ENCODE measurements around the gene ZNF407.

The ZNF407 gene

DNA sequence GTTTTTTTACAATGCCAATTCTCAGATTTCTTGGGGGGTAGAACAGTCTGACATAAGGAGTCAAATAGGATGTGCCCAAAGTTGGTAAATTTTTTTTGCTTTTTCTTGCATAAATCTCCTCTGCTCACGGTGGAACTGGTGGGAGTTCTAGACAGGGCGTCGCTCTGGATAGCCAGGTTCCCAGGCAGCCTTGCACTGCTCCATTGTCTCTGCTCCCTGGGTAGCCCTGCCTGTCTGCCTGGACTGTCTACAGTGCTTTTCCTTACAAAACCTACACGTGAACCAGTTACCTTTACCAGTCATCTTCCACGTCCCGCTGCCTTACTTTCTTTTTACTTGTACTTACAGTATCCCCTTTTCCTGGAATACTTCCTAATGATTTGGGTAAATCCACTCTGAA is 117.1 kb downstream of the ZNF407 start:
- Histone ChIP-seq H3K27me3 (ENCODE audit: insufficient read depth, poor library complexity, severe bottlenecking) (no peaks in the 10 kb centered on the region), H3K4me3 (replicated peaks; ENCODE audit: insufficient read depth, low read length) (no peak overlapping the region), H3K27ac (replicated peaks) (no peak overlapping the region)
- TF ChIP-seq GABPA (IDR thresholded peaks at IDR 0.05; ENCODE audit: low read depth): no peak
- TF ChIP-seq, protein P1, sequence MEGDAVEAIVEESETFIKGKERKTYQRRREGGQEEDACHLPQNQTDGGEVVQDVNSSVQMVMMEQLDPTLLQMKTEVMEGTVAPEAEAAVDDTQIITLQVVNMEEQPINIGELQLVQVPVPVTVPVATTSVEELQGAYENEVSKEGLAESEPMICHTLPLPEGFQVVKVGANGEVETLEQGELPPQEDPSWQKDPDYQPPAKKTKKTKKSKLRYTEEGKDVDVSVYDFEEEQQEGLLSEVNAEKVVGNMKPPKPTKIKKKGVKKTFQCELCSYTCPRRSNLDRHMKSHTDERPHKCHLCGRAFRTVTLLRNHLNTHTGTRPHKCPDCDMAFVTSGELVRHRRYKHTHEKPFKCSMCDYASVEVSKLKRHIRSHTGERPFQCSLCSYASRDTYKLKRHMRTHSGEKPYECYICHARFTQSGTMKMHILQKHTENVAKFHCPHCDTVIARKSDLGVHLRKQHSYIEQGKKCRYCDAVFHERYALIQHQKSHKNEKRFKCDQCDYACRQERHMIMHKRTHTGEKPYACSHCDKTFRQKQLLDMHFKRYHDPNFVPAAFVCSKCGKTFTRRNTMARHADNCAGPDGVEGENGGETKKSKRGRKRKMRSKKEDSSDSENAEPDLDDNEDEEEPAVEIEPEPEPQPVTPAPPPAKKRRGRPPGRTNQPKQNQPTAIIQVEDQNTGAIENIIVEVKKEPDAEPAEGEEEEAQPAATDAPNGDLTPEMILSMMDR (IDR thresholded peaks at IDR 0.05; ENCODE audit: insufficient read depth, low read length): no peak
- TF ChIP-seq, protein P2, sequence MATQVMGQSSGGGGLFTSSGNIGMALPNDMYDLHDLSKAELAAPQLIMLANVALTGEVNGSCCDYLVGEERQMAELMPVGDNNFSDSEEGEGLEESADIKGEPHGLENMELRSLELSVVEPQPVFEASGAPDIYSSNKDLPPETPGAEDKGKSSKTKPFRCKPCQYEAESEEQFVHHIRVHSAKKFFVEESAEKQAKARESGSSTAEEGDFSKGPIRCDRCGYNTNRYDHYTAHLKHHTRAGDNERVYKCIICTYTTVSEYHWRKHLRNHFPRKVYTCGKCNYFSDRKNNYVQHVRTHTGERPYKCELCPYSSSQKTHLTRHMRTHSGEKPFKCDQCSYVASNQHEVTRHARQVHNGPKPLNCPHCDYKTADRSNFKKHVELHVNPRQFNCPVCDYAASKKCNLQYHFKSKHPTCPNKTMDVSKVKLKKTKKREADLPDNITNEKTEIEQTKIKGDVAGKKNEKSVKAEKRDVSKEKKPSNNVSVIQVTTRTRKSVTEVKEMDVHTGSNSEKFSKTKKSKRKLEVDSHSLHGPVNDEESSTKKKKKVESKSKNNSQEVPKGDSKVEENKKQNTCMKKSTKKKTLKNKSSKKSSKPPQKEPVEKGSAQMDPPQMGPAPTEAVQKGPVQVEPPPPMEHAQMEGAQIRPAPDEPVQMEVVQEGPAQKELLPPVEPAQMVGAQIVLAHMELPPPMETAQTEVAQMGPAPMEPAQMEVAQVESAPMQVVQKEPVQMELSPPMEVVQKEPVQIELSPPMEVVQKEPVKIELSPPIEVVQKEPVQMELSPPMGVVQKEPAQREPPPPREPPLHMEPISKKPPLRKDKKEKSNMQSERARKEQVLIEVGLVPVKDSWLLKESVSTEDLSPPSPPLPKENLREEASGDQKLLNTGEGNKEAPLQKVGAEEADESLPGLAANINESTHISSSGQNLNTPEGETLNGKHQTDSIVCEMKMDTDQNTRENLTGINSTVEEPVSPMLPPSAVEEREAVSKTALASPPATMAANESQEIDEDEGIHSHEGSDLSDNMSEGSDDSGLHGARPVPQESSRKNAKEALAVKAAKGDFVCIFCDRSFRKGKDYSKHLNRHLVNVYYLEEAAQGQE (IDR thresholded peaks at IDR 0.05; ENCODE audit: insufficient replicate concordance, low read depth): no peak
- no peak for TF ChIP-seq SPI1 (IDR thresholded peaks at IDR 0.05; ENCODE audit: borderline replicate concordance, low read depth)
- no peak for TF ChIP-seq POLR2AphosphoS5 (IDR thresholded peaks at IDR 0.05; ENCODE audit: low read depth)
- no peak for DNase-seq (ENCODE audit: low read depth in 1 of 2, low spot score in 1 of 2)

DNA sequence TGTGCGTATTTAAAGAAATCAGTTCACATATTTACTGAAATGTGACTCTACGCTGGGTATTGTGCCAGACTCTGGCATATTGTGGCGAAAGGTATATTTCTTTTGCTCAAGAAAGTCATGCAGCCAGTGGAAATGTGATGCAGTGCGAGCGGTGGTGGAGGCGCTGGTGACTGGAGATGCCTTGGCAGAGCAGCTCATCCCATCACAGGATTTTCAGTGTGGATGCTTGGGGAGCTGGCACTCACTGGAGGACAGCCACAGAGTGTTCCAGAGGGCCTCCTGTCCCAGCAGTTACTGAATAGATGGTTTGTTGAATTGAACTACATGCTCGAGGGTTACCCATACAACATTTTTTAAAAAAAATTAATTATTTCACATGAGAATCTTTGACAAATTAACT is 117.6 kb downstream of the ZNF407 start:
- H3K4me3 ChIP-seq (replicated peaks; ENCODE audit: insufficient read depth, low read length): no peak overlapping the region
- no peak for TF ChIP-seq GABPA (IDR thresholded peaks at IDR 0.05; ENCODE audit: low read depth)
- no peak for TF ChIP-seq POLR2AphosphoS5 (IDR thresholded peaks at IDR 0.05; ENCODE audit: low read depth)
- TF ChIP-seq, protein P2 (IDR thresholded peaks at IDR 0.05; ENCODE audit: insufficient replicate concordance, low read depth): no peak
- no peak for TF ChIP-seq SPI1 (IDR thresholded peaks at IDR 0.05; ENCODE audit: borderline replicate concordance, low read depth)
- TF ChIP-seq, protein P1 (IDR thresholded peaks at IDR 0.05; ENCODE audit: insufficient read depth, low read length): no peak
- H3K27me3 ChIP-seq (ENCODE audit: insufficient read depth, poor library complexity, severe bottlenecking): no peaks in the 10 kb centered on the region
- no peak for DNase-seq (ENCODE audit: low read depth in 1 of 2, low spot score in 1 of 2)
- no peak overlapping the region for H3K27ac ChIP-seq (replicated peaks)

DNA sequence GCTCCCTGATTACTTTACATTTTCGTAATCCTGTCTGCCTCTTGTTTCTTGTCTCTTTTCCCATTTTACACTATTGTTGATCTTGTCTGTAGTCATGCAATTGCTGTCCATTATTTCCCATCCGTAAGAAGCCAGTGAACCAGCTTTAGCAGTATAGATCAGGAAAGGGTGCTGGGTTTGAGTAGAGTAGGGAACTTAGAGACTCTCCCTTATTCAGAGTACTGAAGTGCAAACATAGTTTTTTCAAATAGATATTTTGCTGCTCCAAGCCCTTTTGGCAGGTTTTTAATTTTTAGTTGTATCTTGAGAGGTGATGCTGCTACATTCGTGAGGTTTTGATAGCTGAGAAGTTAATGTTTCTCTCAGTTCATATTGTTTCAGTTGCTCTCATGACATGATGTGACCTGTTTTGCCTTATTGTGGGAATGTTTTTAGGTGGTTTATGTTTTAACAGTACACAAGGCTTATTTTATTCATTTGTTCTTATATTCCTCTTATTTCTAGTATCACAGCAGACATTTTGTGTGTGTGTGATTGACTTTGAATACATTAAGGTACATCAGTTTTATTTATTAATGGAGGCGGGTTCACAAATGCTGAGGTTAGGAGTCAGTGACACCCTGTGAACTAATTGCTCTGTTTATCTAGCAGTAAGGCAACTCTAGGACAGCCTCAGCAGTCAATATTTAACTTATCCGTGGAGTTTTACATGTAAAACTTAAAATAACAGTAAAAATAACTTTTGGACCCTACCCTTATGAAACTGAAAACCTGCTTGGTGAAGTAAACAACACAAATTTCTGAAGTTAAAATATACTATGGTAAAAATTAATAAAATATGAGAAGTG is 118.4 kb downstream of the ZNF407 start:
- no peaks in the 10 kb centered on the region for H3K27me3 ChIP-seq (ENCODE audit: insufficient read depth, poor library complexity, severe bottlenecking)
- TF ChIP-seq, protein P1 (IDR thresholded peaks at IDR 0.05; ENCODE audit: insufficient read depth, low read length): no peak
- no peak for TF ChIP-seq SPI1 (IDR thresholded peaks at IDR 0.05; ENCODE audit: borderline replicate concordance, low read depth)
- TF ChIP-seq, protein P2 (IDR thresholded peaks at IDR 0.05; ENCODE audit: insufficient replicate concordance, low read depth): no peak
- TF ChIP-seq POLR2AphosphoS5 (IDR thresholded peaks at IDR 0.05; ENCODE audit: low read depth): no peak
- no peak for TF ChIP-seq GABPA (IDR thresholded peaks at IDR 0.05; ENCODE audit: low read depth)
- H3K4me3 ChIP-seq (replicated peaks; ENCODE audit: insufficient read depth, low read length): no peak overlapping the region
- no peak for DNase-seq (ENCODE audit: low read depth in 1 of 2, low spot score in 1 of 2)
- no peak overlapping the region for H3K27ac ChIP-seq (replicated peaks)
